A673 (cell line): ENCODE measurements around the gene BTRC. TPM values are rescaled to one million over a fixed set of nuclear protein-coding genes. Genes with fewer than 3 reads are reported as not detected.
A peak's percentile ranks its signal among the peaks of the same experiment; 100 is the strongest.
"Not testable (repeated sequence)": the region's sequence is repeated elsewhere in the genome, so short reads cannot be mapped to it uniquely, and the experiment has no call there.

ENCODE experiments used
- BruUV-seq: library from RNA; stranded (reverse); fragments of 400-500 nt; replicated peaks from 2 replicates; lab custom pipeline; 2021; lab: Mats Ljungman, UMichigan
- CTCF ChIA-PET: fragments of 300-600 bp; sonication (Branson Sonifier 250); formaldehyde crosslinking; loops from one replicate; lab custom pipeline; 2022; ENCODE audit warnings: antibody characterized with exemption; lab: Charles Lee
- POLR2A ChIA-PET: fragments of 300-600 bp; sonication (Branson Sonifier 250); formaldehyde crosslinking; loops from one replicate; lab custom pipeline; 2022; ENCODE audit warnings: antibody characterized with exemption; ENCODE audit not compliant: low non-redundant PET; lab: Charles Lee
- DNase-seq: peaks from one replicate; pipeline ENCODE4 v3.0.0-alpha.2; 2015; ENCODE audit warnings: low spot score
- H3K27ac ChIP-seq: fragments of 200-600 bp; sonication (generic); 2 replicates; pipeline ENCODE4 v1.5.1; 2016; ENCODE audit warnings: mixed run types, low read depth, mild to moderate bottlenecking, mixed read lengths, antibody characterized with exemption, low read length; ENCODE audit not compliant: poor library complexity, severe bottlenecking
- H3K27me3 ChIP-seq: fragments of 200-600 bp; sonication (generic); replicated peaks from 2 replicates; pipeline ENCODE4 v1.6.1; 2017; ENCODE audit warnings: mixed run types, low read depth, mild to moderate bottlenecking, mixed read lengths, antibody characterized with exemption, low read length; ENCODE audit not compliant: insufficient read depth, poor library complexity
- H3K36me3 ChIP-seq: fragments of 200-600 bp; sonication (generic); 2 replicates; pipeline ENCODE4 v1.6.1; 2016; ENCODE audit warnings: mixed run types, mild to moderate bottlenecking, mixed read lengths, antibody characterized with exemption, low read length; ENCODE audit not compliant: insufficient read depth, poor library complexity, severe bottlenecking
- H3K4me1 ChIP-seq: fragments of 200-600 bp; sonication (generic); 2 replicates; pipeline ENCODE4 v1.6.1; 2017; ENCODE audit warnings: mixed run types, mild to moderate bottlenecking, mixed read lengths, antibody characterized with exemption, low read length; ENCODE audit not compliant: insufficient read depth, poor library complexity, severe bottlenecking
- H3K4me3 ChIP-seq: fragments of 200-600 bp; sonication (generic); 2 replicates; pipeline ENCODE4 v1.5.1; 2016; ENCODE audit warnings: low read depth, mixed run types, mild to moderate bottlenecking, mixed read lengths, low read length; ENCODE audit not compliant: poor library complexity, severe bottlenecking
- H3K9me3 ChIP-seq: fragments of 200-600 bp; sonication (generic); 2 replicates; pipeline ENCODE4 v1.6.1; 2016; ENCODE audit warnings: mixed run types, low read depth, mild to moderate bottlenecking, mixed read lengths, antibody characterized with exemption, low read length; ENCODE audit not compliant: poor library complexity, severe bottlenecking
- CTCF ChIP-seq: fragments of 300-800, 200-600 bp; sonication (generic); conservative IDR thresholded peaks from 2 replicates; pipeline ENCODE4 v1.5.1; 2017; ENCODE audit warnings: low read depth, mild to moderate bottlenecking, antibody characterized with exemption, low read length, moderate library complexity, mixed read lengths
- EZH2 ChIP-seq: fragments of 200-600 bp; sonication (generic); IDR thresholded peaks from 2 replicates; pipeline ENCODE4 v1.6.1; 2017; ENCODE audit warnings: borderline replicate concordance, low read depth, mild to moderate bottlenecking, mixed read lengths, antibody characterized with exemption, low read length; ENCODE audit not compliant: poor library complexity, severe bottlenecking
- intact Hi-C: fragments of 100-400 bp; cut with micrococcal nuclease; formaldehyde crosslinking; loops from one replicate; pipeline ENCODE4 v1.10.0; 2022; ENCODE audit not compliant: unreplicated experiment
- total RNA-seq: library from RNA; stranded (reverse); gene quantifications from 2 replicates; pipeline ENCODE4 v1.2.3, GENCODE V29; 2021

BTRC gene
- total RNA-seq, 1 experiment from 2014 or later: 22.6 TPM

GRCh38 chr10:101351017-101351416, 2.9 kb upstream of the BTRC start:
- no peaks in the 10 kb centered on the region for H3K36me3 ChIP-seq
- H3K27ac ChIP-seq: no peak overlapping the region
- TF ChIP-seq EZH2 (no peak), CTCF (no peak)
- intact Hi-C loops: no loop called here
- peaks cover 4% of the 10 kb centered on the region for H3K4me1 ChIP-seq
- no peak overlapping the region for H3K4me3 ChIP-seq
- no peak for DNase-seq
- BruUV-seq: no TSS peak
- CTCF ChIA-PET: no interaction called here
- H3K9me3 ChIP-seq: no peaks in the 10 kb centered on the region
- POLR2A ChIA-PET: no interaction called here
- H3K27me3 ChIP-seq: peaks cover 4% of the 10 kb centered on the region

- no peak for DNase-seq
- Histone ChIP-seq H3K27ac (no peak overlapping the region), H3K36me3 (no peaks in the 10 kb centered on the region), H3K4me3 (no peak overlapping the region), H3K4me1 (peaks cover 4% of the 10 kb centered on the region), H3K27me3 (peaks cover 4% of the 10 kb centered on the region), H3K9me3 (no peaks in the 10 kb centered on the region)
- no peak for TF ChIP-seq EZH2
- no peak for TF ChIP-seq CTCF
- no TSS peak for BruUV-seq
- ChIA-PET CTCF (no interaction called here), POLR2A (no interaction called here)
- intact Hi-C loops: no loop called here
Observed at GRCh38 chr10:101351477-101351876, 2.5 kb upstream of the BTRC start.

GRCh38 chr10:101352857-101353256, 1.1 kb upstream of the BTRC start:
- DNase-seq, H3K4me3 ChIP-seq, H3K9me3 ChIP-seq, POLR2A ChIA-PET, H3K27me3 ChIP-seq, BruUV-seq, H3K27ac ChIP-seq, intact Hi-C loops, H3K36me3 ChIP-seq, H3K4me1 ChIP-seq: not testable (repeated sequence)
- CTCF ChIA-PET: interaction anchor here (0.7 kb wide), 1 partner anchor 60 kb away, joined by 3 read pairs; no protein-coding TSS in a partner anchor

GRCh38 chr10:101354328-101355071, 535 bp downstream of the BTRC start:
- Histone ChIP-seq H3K36me3 (no peaks in the 10 kb centered on the region), H3K4me1 (peaks cover 4% of the 10 kb centered on the region), H3K27ac (peak overlapping the region; percentile 90), H3K4me3 (peak overlapping the region; percentile 100), H3K9me3 (no peaks in the 10 kb centered on the region), H3K27me3 (no peaks in the 10 kb centered on the region)
- ChIA-PET CTCF (interaction anchor here (0.6 kb wide), 1 partner anchor 305 kb away, joined by 3 read pairs; no protein-coding TSS in a partner anchor), POLR2A (no interaction called here)
- TF ChIP-seq EZH2: no peak
- TF ChIP-seq CTCF: no peak
- no TSS peak for BruUV-seq
- peak; percentile 50 for DNase-seq
- intact Hi-C loops: no loop called here
